ENCODE data around the gene PSME3.

- TF ChIP-seq, protein P1, sequence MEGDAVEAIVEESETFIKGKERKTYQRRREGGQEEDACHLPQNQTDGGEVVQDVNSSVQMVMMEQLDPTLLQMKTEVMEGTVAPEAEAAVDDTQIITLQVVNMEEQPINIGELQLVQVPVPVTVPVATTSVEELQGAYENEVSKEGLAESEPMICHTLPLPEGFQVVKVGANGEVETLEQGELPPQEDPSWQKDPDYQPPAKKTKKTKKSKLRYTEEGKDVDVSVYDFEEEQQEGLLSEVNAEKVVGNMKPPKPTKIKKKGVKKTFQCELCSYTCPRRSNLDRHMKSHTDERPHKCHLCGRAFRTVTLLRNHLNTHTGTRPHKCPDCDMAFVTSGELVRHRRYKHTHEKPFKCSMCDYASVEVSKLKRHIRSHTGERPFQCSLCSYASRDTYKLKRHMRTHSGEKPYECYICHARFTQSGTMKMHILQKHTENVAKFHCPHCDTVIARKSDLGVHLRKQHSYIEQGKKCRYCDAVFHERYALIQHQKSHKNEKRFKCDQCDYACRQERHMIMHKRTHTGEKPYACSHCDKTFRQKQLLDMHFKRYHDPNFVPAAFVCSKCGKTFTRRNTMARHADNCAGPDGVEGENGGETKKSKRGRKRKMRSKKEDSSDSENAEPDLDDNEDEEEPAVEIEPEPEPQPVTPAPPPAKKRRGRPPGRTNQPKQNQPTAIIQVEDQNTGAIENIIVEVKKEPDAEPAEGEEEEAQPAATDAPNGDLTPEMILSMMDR (IDR thresholded peaks at IDR 0.05): no peak
- no peak for TF ChIP-seq POLR2A (IDR thresholded peaks at IDR 0.05)
These were observed 26.9 kb upstream of the PSME3 start for GRCh38 chr17:42806249-42806648.

All from body of pancreas (tissue), 4 donors.